ENCODE data around the gene TOPBP1. TPM values are rescaled to one million over a fixed set of nuclear protein-coding genes. Genes with fewer than 3 reads are reported as not detected.

TOPBP1 gene
- total RNA-seq, 1 experiment from 2014 or later, result 51.5 TPM

GRCh38 chr3:133711013-133711412 is 49.3 kb upstream of the TOPBP1 start:
- Histone ChIP-seq H2AK5ac (ENCODE audit: insufficient read length, low read length) (no peak overlapping the region), H3K23me2 (ENCODE audit: insufficient read length, low read depth, low read length, poor library complexity, severe bottlenecking) (no peaks in the 10 kb centered on the region)
- no peaks in the 10 kb centered on the region; a peak in 1 of 7 replicates for H3K36me3 Mint-ChIP-seq (ENCODE audit: insufficient read depth in 1 of 3, low read depth in 3 of 3)

More at GRCh38 chr3:133711013-133711412, 49.3 kb upstream of the TOPBP1 start:
- peaks cover 29% of the 10 kb centered on the region for H3K27me3 Mint-ChIP-seq (ENCODE audit: low read depth)
- H4K8ac ChIP-seq (replicated peaks; ENCODE audit: insufficient read length, low read depth, low read length), result no peak overlapping the region
- WGBS (ENCODE audit: extremely low coverage, insufficient read length, low lambda C conversion rate), result no CpG with 5 or more reads among the region's 4 CpGs
- H2BK20ac ChIP-seq (ENCODE audit: low read depth, low read length, poor library complexity, severe bottlenecking), result no peak overlapping the region
- no peak overlapping the region for H4K91ac ChIP-seq (ENCODE audit: insufficient read length, low read depth, low read length)
- H2BK120ac ChIP-seq (ENCODE audit: low read depth, low read length, poor library complexity, severe bottlenecking), result no peak overlapping the region
- no peak overlapping the region; a peak in 1 of 5 replicates for H3K4me3 Mint-ChIP-seq
- H3K56ac ChIP-seq (ENCODE audit: insufficient read length, low read depth, low read length), result no peak overlapping the region
- no peaks in the 10 kb centered on the region for H3K9me3 ChIP-seq (ENCODE audit: control insufficient read depth, low read depth, low read length)
- H2BK15ac ChIP-seq (ENCODE audit: low read depth, low read length), result no peak overlapping the region
- no peak overlapping the region for H3K9ac ChIP-seq (ENCODE audit: extremely low read depth, insufficient read length, low read length)
- H3K9me3 Mint-ChIP-seq, result no peaks in the 10 kb centered on the region; a peak in 1 of 5 replicates
- no peak overlapping the region for H3K14ac ChIP-seq (ENCODE audit: insufficient read depth, low read length)
- no peak overlapping the region for H2AFZ ChIP-seq (ENCODE audit: low read length)
- H3K4me1 ChIP-seq (ENCODE audit: insufficient read depth, low read length), result no peaks in the 10 kb centered on the region
- no peaks in the 10 kb centered on the region for H3K79me2 ChIP-seq (ENCODE audit: insufficient read depth, low read length)
- H3K27ac ChIP-seq (ENCODE audit: insufficient read length, low read depth, low read length), result no peak overlapping the region
- no peak overlapping the region for H2BK12ac ChIP-seq (ENCODE audit: insufficient read length, low read depth, low read length)
- no peak overlapping the region for H3K4ac ChIP-seq (ENCODE audit: low read depth, low read length)
- H3K18ac ChIP-seq (ENCODE audit: insufficient read length, low read depth, low read length), result no peak overlapping the region
- no peaks in the 10 kb centered on the region for H3K27me3 ChIP-seq (ENCODE audit: insufficient read depth, low read length)
- H3T11ph ChIP-seq (ENCODE audit: low read length), result no peak overlapping the region
- no peak overlapping the region for H3K27ac Mint-ChIP-seq
- H4K5ac ChIP-seq (ENCODE audit: insufficient read length, low read depth, low read length), result no peak overlapping the region
- H3K23ac ChIP-seq (ENCODE audit: insufficient read length, low read depth, low read length), result no peak overlapping the region
- H3K4me2 ChIP-seq (ENCODE audit: insufficient read depth, insufficient read length, low read length), result no peak overlapping the region
- H3K79me1 ChIP-seq (ENCODE audit: insufficient read depth, low read depth, low read length, poor library complexity, severe bottlenecking), result no peaks in the 10 kb centered on the region
- H4K20me1 ChIP-seq (ENCODE audit: control insufficient read depth, insufficient read depth, insufficient read length), result no peaks in the 10 kb centered on the region
- no peak overlapping the region for H2BK5ac ChIP-seq (ENCODE audit: insufficient read length, low read length)
- DNase-seq, result no peak
- TF ChIP-seq CTCF (conservative IDR thresholded peaks at IDR 0.05), result no peak
- no peaks in the 10 kb centered on the region for H3K4me1 Mint-ChIP-seq

All from H9 (cell line).